TTC549 (cell line): ENCODE data around the gene SLC5A6.
"Not testable (repeated sequence)": the region's sequence is repeated elsewhere in the genome, so short reads cannot be mapped to it uniquely, and the experiment has no call there.

Experiments
- FAIRE-seq: peaks from 2 replicates; lab custom pipeline; 2012; peaks lifted over from hg19 to GRCh38; lab: Jason Lieb, UNC

SLC5A6 gene

DNA sequence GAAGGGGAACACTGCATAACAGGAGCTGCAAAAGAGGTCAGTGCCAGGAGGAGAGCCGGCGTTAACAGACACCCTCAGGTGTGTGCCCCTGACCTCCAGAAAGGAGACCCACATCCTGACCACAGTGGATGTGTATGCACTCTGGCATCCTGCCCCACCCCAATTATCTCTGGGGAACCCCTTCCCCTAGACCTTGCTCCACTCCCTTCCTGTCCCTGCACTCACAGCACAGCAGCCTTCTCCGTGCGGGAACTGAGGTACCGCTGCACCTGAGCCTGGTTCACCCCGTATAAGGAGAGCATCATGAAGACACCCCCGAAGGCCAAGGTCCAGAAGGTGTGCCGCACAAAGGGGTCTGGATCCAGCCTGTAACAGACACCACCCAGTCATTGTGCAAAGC is 7.5 kb downstream of the SLC5A6 start:
- FAIRE-seq, result no peak

DNA sequence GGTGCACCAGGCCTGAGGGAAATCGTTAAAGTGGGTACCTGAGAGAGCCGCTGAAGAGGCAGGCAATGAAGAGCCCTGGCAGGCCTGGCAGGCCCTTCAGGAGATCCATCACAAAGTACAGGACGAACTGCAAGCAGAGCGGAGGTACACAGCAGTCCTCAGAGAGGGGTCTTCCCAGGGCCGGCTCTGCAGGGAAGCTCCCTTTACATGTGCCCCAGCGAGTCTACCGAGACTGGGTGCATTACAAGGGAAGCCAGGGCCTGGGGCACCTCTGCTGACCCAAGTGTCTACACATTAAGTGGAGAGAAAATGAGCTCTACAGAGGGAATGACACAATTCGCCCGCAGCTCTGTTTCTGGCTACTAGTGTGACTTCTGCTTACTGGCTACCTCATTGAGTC is 8.3 kb downstream of the SLC5A6 start:
- no peak for FAIRE-seq

DNA sequence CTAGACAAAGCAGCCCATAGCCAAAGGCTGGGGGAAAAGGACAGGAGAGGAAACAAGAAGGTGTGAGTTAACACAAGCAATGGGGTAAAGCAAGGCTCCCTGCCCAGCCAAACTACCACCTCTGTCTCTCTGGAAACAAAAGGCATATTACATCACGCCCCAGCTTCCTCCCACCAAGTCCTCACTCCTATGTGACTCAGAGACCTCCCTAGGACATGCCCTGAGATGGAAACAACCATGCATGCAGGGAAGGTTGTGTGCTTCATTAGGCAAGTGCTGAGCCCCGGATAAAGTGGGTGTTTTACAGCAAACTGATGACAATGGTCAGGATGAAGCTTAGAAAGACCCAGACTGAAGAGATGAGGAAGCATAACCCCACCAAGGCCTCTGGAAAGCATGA is 9.2 kb downstream of the SLC5A6 start:
- no peak for FAIRE-seq

DNA sequence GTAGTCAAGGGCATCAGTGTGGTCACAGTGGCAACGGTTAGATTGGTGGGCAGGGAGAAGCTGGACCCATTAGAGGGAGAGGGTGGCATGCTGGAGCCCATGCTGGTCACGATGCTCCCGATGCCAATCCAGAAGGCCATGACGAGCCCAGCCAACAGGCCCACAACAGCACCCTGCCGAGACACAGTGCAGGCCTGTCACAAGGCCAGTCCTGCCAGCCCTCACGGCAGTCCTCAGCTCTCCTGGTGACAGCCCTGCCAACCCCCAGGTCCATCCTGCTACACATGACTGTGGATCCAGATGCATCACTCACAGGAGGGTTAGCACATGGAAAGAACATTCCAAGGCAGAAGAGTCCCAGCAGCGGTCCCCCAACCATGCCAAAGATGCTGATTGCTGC is 10.4 kb downstream of the SLC5A6 start:
- FAIRE-seq, result no peak

DNA sequence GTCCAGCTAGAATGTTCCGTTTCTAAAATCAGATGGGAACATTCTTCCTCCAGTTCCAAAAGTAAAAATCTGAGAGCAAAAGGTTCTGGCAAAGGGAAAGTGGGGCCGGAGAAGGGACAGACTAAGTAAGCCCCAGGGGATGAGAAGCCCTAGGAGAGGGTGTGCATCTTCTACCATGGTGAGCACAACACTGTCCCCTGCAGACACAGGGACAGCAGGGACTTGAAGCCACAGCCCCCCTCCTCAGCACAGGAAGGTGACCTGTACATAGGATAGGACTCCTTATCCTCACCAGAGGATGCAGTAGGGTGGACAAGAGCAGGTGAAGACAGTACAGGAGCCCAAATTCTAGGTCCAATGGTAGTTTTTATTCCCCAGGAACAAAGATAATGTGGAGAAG is 12.8 kb downstream of the SLC5A6 start:
- no peak for FAIRE-seq

DNA sequence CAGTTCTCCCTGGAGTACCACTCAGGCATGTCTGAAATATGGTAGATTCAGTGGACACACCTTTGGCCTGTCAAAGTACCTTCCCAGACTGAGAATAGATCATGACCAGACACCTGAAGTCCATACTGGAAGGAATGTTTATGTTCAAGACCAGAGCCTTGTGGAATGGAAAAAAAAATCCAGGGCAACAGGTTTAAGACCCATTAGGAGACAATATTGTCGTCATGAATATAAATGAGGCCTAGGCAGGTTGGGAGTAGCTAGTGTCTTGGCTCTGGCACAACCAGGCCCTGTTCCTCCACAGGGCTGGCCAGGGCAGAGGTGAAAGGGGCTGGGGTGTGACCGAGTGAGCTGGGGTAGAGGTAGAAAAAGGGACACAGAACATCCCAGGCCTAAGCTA is 13.4 kb downstream of the SLC5A6 start:
- no peak for FAIRE-seq

DNA sequence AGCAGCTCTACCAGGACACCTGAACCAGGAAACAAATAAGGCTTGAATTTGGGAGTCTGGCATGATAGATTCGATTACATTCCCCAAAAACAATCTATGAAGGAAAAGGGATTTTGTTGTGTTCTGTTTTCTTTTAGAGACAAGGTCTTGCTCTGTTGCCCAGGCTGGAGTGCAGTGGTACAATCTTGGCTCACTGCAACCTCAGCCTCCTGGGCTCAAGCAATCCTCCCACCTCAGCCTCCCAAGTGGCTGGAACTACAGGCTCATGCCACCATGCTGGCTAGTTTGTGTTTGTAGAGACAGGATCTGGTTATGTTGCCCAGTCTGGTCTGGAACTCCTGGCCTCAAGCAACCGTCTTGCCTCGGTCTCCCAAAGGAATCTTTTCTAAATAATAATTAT is 14.0 kb downstream of the SLC5A6 start:
- FAIRE-seq, result not testable (repeated sequence)

DNA sequence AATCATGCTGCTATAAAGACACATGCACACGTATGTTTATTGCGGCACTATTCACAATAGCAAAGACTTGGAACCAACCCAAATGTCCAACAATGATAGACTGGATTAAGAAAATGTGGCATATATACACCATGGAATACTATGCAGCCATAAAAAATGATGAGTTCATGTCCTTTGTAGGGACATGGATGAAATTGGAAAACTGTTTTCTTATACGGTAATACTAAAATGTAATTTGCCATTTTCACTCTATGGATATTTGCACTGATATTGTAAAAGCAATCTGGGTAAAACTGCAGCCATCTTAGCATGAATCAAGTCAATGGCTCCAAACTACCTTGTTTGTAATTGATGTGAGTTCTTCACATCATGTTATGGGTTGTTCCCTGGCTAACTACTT is 16.3 kb downstream of the SLC5A6 start:
- FAIRE-seq, result not testable (repeated sequence)

DNA sequence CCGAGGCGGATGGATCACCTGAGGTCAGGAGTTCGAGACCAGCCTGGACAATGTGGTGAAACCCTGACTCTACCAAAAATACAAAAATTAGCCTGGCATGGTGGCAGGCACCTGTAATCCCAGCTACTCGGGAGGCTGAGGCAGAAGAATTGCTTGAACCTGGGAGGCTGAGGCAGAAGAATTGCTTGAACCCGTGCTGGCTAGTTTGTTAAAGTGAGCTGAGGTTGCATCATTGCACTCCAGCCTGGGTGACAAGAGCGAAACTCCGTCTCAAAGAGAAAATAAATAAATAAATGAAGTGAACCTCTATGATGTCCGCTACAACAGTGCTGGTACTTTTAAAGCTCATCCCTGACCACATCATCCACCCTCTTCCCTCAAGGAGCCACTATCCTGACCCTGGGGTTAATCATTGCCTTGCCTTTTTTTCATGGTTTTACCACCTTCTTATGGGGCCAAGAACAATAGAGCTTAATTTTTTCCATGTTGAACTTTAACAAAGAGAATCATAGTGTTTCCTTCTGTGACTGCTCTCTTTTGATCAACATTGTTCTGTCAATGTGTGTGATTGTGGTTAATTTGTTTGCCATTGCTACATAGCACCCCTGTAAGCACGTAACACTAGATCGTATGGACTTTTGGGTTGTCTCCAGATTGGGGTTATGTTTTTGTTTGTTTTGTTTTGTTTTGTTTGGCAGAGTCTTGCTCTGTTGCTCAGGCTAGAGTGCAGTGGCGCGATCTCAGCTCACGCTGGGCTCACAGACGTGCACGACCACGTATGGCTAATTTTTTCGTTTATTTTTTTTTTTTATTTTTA is 17.3 kb downstream of the SLC5A6 start:
- FAIRE-seq, result no peak

DNA sequence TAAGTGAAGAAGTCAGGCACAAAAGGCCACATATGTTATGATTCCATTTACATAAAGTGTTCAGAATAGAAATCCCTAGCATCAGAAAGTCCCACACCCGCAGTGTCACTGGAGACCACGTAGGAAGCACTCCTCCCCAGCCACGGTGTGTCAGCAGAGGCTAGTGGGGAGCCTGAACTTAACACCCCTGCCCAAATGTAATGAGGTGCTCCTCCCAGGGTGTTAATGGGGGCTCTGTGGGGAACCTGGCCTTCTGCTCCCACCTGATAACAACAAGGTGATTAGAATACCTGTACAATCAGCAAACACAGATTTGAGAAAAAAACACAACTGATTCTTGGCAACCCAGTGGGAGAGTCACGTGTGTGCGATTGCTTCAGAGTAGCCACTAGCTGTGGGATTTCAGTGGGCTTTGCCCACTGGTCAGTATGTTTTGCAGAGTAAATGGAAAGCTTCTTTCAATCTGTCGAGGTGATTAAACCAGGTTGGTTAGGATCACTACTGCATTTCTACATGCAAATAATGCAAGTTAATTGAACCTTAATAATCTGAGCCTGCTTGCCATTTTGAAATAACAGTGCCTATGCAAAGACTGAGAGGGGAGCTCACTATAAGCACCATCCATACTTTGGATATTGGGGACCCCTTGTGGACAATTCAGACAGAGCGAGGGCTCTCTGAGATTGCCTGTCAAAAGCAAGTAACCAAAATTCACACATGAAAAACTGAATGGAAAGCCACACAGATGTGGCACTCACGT is 20.8 kb downstream of the SLC5A6 start:
- peak; percentile 88 for FAIRE-seq

DNA sequence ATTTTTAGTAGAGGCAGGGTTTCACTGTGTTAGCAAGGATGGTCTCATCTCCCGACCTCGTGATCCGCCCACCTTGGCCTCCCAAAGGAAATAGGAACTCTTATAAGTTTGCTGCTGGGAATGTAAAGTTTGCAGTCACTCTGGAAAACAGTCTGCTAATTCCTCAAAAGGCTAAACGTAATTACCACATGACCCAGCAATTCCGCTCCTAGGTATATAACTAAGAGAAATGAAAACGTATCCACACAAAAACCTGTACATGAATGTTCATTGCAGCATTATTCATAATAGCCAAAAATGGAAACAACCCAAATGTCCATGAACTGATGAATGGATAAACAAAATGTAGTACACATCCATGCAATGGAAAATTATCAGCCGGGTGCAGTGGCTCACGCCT is 22.1 kb downstream of the SLC5A6 start:
- no peak for FAIRE-seq

DNA sequence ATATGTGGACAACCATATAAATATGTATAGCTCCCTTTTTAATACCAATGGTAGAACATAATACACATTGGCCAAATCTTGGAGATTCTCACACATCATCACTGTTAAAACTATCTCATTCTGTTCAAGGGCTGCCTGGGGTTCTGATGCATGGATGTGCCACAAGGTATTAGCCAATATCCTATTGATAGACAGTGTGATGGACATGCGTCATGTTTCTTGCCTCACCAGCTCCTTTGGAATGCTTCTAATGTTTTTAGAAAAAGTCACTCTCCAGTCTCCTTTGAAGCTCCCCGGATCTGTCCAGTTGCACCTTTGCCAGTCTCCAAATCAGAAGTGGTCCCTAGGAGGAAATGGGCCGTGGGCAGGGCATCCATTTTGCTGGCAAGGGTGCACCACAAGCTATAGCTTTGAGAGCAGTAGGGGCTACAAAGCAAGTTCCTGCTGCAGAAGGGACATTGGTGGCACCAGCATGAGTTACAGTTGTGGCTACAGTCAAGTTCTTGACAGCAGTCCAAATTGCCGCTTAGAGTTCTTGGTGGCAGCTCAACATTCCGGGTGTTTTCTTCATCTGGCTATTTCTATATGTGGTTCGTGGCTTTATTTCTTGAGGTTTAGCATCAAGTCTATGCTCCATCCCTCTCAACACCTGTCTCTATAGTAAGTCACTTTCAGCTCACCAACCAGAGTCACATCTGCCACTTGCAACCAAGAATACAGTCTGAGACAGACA is 25.3 kb downstream of the SLC5A6 start:
- no peak for FAIRE-seq

DNA sequence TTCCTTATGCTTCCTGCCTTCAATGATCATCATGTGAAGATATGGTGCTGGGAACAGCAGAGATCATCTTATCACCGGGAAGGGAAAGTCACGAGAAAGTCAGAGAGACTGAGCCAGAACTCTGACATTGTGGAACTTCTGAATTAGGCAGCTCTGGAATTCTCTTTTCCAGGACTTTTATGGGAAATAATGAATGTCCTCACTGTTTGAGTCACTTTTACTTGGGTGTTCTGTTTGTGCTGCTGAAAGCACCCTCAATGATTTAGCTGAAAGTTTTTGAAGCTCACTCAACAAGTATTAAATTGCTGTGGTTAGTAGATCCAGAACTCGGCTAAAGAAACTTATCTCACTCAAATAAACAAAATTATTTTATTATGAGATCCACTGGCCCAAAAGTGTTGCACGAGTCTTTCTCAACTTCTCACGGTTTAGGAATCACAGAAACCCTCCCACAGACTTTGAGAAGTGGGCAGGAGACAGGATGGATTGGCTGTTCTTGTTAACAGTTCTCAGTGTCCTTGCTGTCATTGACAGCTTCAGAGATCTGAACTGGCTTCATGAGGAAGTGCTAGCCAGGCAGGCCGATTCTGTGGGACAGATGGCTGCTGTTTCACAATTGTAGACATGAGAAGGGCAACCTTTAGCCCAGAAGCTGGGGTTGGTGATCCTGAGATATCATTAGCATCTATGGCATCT is 26.6 kb downstream of the SLC5A6 start:
- no peak for FAIRE-seq

DNA sequence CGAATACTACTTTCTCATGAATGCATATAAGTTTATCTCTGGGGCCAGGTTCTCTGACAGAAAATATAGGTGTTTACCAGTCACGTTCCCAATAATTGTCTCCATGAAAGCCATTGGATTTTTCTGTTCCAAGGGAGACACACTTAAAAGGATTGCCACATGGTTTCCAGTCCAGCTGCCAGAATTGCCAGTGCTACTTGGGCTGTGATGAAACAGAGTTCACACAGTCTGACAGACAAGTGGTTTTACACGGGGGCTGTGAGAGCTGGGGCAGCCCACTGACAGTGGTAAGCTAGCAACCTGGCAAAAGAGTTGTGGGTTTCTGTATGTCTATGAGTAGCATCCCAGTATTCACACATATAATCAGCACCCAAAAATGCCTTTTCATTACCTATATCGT is 28.0 kb downstream of the SLC5A6 start:
- no peak for FAIRE-seq

DNA sequence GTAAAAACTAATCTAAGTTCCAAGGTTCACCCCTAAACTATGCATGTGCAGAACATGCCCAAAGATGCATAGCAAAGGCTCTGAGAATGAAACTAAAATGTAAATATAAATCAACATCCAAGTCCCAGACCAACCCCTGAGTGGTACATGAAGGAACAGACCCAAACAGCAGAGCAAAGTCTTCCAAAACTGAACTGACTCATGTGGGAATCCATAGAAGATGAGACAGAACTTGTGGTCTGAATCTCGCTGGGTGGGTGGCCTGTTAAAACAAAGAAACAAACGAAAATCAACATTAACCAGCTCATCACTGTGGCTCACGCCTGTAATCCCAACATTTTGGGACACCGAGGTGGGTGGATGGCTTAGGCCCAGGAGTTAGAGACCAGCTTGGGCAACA is 29.7 kb downstream of the SLC5A6 start:
- FAIRE-seq, result no peak

DNA sequence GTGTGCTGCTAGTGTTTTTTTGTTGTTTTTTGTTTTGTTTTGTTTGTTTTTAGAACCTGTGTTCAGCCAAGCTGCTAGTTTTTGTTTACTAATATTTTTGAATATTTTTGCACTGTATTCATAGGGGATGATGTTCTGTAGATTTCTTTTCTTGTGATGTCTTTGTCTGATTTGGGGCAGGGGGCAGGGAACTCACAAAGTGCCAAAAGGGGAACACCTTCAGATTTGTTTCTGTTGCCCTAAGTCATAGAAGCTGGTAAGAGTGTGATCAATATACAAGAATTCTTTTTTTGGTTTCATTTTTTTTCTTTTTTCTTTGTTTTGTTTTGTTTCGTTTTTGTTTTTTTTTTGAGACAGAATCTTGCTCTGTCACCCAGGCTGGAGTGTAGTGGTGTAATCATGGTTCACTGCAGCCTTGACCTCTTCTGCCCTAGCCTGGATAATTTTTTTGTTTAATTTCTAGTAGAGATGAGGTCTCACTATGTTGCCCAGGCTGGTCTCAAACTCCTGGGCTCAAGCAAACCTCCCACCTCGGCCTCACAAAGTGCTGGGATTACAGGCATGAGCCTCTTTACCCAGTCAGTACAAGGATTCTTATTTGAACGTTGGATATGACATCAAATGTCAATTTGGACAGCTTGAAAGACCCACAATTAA is 32.6 kb downstream of the SLC5A6 start:
- no peak for FAIRE-seq

DNA sequence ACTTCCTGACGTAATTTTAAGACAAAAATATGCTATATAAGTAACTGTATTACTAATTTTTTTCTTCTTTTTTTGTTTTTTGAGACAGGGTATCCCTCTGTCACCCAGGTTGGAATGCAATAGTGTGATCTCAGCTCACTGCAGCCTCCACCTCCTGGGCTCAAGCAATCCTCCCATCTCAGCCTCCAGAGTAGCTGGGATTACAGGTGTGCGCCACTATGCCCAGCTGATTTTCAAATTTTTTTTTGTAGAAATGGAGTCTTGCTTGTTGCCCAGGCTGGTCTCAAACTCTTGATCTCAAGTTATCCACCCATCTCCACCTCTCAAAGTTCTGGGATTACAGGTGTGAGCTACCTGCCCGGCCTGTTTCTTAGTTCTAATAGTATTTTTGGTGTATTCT is 33.6 kb downstream of the SLC5A6 start:
- FAIRE-seq, result no peak

DNA sequence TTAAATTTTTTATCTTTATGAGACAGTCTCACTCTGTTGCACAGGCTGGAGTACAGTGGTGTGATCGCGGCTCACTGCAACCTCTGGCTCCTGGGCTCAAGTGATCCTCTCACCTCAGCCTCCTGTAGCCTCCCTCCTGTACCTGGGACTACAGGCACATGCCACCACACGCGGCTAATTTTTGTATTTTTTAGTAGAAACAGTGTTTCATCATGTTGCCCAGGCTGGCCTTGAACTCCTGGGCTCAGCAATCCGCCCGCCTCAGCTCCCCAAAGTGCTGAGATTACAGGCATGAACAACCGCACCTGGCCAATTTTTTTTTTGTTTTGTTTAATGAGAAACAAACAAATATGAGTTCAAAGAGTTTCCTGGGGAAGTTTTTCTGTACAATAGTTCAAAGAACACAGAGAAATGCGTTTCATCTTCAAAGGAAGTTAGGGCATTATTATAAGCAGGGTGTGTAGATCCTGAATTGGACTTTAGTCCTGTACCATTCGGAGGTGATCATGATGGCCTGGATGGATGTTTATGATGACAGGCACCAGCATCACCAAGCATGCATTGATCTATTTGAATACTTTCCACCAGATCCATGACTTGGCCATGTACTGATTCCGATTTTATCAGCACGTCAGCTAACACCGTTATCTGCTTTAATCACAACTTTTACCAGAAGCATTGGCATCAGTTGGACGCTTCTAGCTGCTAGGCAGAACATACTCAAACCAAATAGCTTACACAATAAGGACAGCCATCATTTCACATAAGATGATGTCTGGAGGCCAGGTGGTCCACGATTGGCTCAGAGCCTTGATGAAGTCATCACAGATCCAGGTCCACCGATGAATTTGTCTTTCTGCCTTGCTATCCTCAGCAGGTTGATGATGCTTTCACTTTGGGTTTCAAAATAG is 34.4 kb downstream of the SLC5A6 start:
- no peak for FAIRE-seq

DNA sequence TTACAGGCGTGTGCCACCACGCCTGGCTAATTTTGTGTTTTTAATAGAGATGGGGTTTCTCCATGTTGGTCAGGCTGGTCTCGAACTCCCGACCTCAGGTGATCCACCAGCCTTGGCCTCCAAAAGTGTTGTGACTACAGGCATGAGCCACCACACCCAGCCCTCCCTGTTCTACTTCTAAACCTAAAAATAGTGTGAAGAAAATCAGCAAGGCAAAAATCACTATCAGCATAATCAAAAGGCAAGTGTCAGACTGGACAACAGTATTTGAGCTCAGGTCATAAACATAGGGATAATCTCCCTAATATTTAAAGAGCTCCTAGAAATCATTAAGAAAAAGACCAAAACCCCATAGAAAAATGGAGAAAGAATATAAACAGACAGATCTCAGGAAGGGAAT is 36.3 kb downstream of the SLC5A6 start:
- FAIRE-seq, result not testable (repeated sequence)

DNA sequence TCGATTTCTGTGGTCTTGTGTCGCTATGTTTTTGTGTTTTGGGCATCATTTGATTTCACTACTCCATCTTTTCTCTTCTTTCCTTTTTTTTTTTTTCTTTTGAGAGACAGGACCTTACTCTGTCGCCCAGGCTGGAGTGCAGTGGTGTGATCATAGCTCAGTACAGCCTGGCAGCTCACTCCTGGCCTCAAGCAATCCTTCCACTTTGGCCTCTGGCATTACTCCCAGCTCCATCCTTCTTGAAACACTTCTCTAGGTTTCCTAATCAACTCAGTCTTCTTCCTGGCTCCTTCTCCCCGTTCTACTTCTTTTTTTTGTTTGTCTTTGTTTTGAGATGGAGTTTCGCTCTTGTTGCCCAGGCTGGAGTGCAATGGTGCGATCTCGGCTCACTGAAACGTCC is 36.7 kb downstream of the SLC5A6 start:
- FAIRE-seq, result no peak

DNA sequence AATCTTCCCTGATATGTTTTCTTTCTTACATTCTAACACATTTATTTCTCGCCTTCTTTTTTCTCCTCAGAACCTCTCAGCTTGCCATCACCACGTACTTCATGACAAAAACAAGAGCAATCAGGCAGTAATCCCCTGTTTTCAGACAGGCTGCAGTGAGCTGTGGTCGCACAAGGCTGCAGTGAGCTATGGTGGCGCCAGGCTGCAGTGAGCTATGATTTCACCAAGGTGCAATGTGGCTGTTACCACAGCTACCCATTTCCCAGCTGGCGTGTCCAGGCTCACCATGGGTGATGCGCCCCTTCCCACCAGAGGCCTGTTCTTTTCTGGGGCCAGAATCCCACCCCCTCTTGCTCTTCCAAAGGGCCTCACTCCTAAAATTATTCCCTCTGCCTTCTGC is 37.4 kb downstream of the SLC5A6 start:
- FAIRE-seq, result no peak
